Measurements from ENCODE around the gene PMEPA1.

Gene PMEPA1

GRCh38 chr20:57603120-57603519 lies 106.7 kb downstream of the PMEPA1 start:
- H3K27ac ChIP-seq (ENCODE audit: low read depth in 2 of 2, low read length in 2 of 2), result no peak overlapping the region
- H3K4me3 ChIP-seq (ENCODE audit: low read length in 2 of 2), result no peak overlapping the region
- H3K36me3 ChIP-seq (ENCODE audit: control insufficient read depth in 2 of 2, insufficient read depth in 2 of 2, low read length in 2 of 2), result no peaks in the 10 kb centered on the region
- H3K27me3 ChIP-seq (ENCODE audit: control insufficient read depth in 2 of 2, insufficient read depth in 2 of 2, low read length in 2 of 2), result no peaks in the 10 kb centered on the region
- H3K4me1 ChIP-seq (ENCODE audit: control insufficient read depth in 2 of 2, insufficient read depth in 2 of 2, low read length in 2 of 2), result peaks cover 3 to 15% of the 10 kb centered on the region in 2 donors
- H3K9ac ChIP-seq (ENCODE audit: low read depth in 1 of 2, low read length in 2 of 2), result no peak overlapping the region
- H3K9me3 ChIP-seq (ENCODE audit: control insufficient read depth in 2 of 2, low read length in 2 of 2), result no peaks in the 10 kb centered on the region

DNA sequence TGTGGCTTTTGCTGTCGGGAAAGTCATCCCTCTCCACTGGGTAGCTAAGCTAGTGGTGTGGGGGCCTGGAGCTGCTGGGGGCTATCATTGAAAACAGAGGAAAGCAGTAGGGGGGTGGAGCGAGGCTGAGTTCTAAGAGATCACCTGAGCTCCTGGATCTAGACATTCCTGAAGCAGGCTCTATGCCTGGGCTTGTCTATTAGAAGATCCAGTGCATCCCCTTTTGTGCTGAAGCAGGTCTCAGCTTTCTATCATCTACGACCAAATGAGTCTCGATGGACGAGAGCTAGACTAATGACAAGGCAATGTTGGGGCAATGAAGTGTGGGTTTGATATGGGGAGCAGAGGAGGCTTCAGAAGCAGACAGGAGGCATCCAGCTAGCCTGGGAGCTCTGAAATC lies 108.1 kb downstream of the PMEPA1 start:
- H3K27ac ChIP-seq (ENCODE audit: low read depth in 2 of 2, low read length in 2 of 2), result no peak overlapping the region
- no peak overlapping the region for H3K4me3 ChIP-seq (ENCODE audit: low read length in 2 of 2)
- H3K36me3 ChIP-seq (ENCODE audit: control insufficient read depth in 2 of 2, insufficient read depth in 2 of 2, low read length in 2 of 2), result no peaks in the 10 kb centered on the region
- H3K9ac ChIP-seq (ENCODE audit: low read depth in 1 of 2, low read length in 2 of 2), result no peak overlapping the region
- no peaks in the 10 kb centered on the region for H3K9me3 ChIP-seq (ENCODE audit: control insufficient read depth in 2 of 2, low read length in 2 of 2)
- H3K27me3 ChIP-seq (ENCODE audit: control insufficient read depth in 2 of 2, insufficient read depth in 2 of 2, low read length in 2 of 2), result no peaks in the 10 kb centered on the region
- peaks cover 4 to 15% of the 10 kb centered on the region in 2 donors for H3K4me1 ChIP-seq (ENCODE audit: control insufficient read depth in 2 of 2, insufficient read depth in 2 of 2, low read length in 2 of 2)

GRCh38 chr20:57601211-57601570 lies 108.6 kb downstream of the PMEPA1 start:
- Histone ChIP-seq H3K4me3 (ENCODE audit: low read length in 2 of 2) (no peak overlapping the region), H3K9me3 (ENCODE audit: control insufficient read depth in 2 of 2, low read length in 2 of 2) (no peaks in the 10 kb centered on the region), H3K4me1 (ENCODE audit: control insufficient read depth in 2 of 2, insufficient read depth in 2 of 2, low read length in 2 of 2) (peaks cover 6 to 15% of the 10 kb centered on the region in 2 donors), H3K27ac (ENCODE audit: low read depth in 2 of 2, low read length in 2 of 2) (no peak overlapping the region), H3K36me3 (ENCODE audit: control insufficient read depth in 2 of 2, insufficient read depth in 2 of 2, low read length in 2 of 2) (no peaks in the 10 kb centered on the region), H3K27me3 (ENCODE audit: control insufficient read depth in 2 of 2, insufficient read depth in 2 of 2, low read length in 2 of 2) (no peaks in the 10 kb centered on the region), H3K9ac (ENCODE audit: low read depth in 1 of 2, low read length in 2 of 2) (no peak overlapping the region)

GRCh38 chr20:57600320-57601210 lies 109.2 kb downstream of the PMEPA1 start:
- H3K27ac ChIP-seq (ENCODE audit: low read depth in 2 of 2, low read length in 2 of 2), result no peak overlapping the region

DNA sequence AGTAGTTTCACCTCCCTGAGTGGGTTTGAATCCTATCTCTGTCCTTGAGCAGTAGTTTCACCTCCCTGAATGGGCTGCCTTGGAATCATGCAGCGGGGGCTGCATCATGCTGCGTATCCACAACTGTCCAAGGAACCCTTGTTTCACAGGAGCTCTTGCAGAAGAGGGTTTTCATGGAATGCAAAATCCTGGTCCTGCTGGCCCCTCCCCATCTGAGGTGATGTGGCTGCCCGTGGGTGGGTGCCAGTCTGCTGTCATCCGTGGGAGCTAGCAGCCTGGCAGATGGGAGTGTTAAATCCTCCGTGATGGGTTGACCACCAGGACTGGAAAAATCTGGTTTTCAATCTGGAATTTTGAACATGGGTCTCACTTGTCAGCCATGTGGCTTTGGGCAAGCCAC lies 111.3 kb downstream of the PMEPA1 start:
- no peak overlapping the region for H3K27ac ChIP-seq (ENCODE audit: low read depth in 2 of 2, low read length in 2 of 2)
- H3K9me3 ChIP-seq (ENCODE audit: control insufficient read depth in 2 of 2, low read length in 2 of 2), result no peaks in the 10 kb centered on the region
- no peak overlapping the region for H3K4me3 ChIP-seq (ENCODE audit: low read length in 2 of 2)
- H3K27me3 ChIP-seq (ENCODE audit: control insufficient read depth in 2 of 2, insufficient read depth in 2 of 2, low read length in 2 of 2), result no peaks in the 10 kb centered on the region
- peaks cover 10 to 12% of the 10 kb centered on the region in 2 donors for H3K4me1 ChIP-seq (ENCODE audit: control insufficient read depth in 2 of 2, insufficient read depth in 2 of 2, low read length in 2 of 2)
- no peak overlapping the region for H3K9ac ChIP-seq (ENCODE audit: low read depth in 1 of 2, low read length in 2 of 2)
- H3K36me3 ChIP-seq (ENCODE audit: control insufficient read depth in 2 of 2, insufficient read depth in 2 of 2, low read length in 2 of 2), result no peaks in the 10 kb centered on the region

More at GRCh38 chr20:57600320-57601210, 109.2 kb downstream of the PMEPA1 start:
- Histone ChIP-seq H3K4me1 (ENCODE audit: control insufficient read depth in 2 of 2, insufficient read depth in 2 of 2, low read length in 2 of 2) (peaks cover 6 to 13% of the 10 kb centered on the region in 2 donors), H3K36me3 (ENCODE audit: control insufficient read depth in 2 of 2, insufficient read depth in 2 of 2, low read length in 2 of 2) (no peaks in the 10 kb centered on the region), H3K27me3 (ENCODE audit: control insufficient read depth in 2 of 2, insufficient read depth in 2 of 2, low read length in 2 of 2) (no peaks in the 10 kb centered on the region), H3K4me3 (ENCODE audit: low read length in 2 of 2) (no peak overlapping the region), H3K9ac (ENCODE audit: low read depth in 1 of 2, low read length in 2 of 2) (no peak overlapping the region), H3K9me3 (ENCODE audit: control insufficient read depth in 2 of 2, low read length in 2 of 2) (no peaks in the 10 kb centered on the region)

All from mucosa of rectum (tissue), 2 donors.